HG02642 (cell line): Measurements from ENCODE around the gene TMSB4X.
"Not testable (repeated sequence)": the region's sequence is repeated elsewhere in the genome, so short reads cannot be mapped to it uniquely, and the experiment has no call there.

Source experiments
- ATAC-seq: cut with Tn5 transposase; IDR thresholded peaks from one replicate; pipeline ENCODE4 v1.9.1; 2021; ENCODE audit warnings: mild to moderate bottlenecking; ENCODE audit not compliant: unreplicated experiment, poor library complexity

Gene TMSB4X

DNA sequence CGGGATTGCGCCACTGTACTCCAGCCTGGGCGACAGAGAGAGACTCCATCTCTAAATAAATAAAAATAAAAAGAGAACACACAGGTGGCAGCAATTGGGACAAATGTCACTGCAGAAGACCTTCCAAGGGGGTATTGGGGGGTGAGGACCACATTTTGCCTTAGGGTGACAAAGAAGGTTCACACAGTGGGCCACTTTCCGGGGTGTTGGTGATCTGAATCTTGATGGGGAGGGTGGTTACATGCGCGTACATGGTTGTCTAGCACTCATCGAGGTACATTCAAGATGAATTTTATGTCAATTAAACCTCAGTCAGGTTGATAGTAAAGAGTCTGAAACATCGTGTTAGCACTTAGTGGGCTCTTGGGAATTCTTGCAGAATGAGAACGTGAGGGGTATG, 20.5 kb upstream of the TMSB4X start:
- ATAC-seq: no peak

DNA sequence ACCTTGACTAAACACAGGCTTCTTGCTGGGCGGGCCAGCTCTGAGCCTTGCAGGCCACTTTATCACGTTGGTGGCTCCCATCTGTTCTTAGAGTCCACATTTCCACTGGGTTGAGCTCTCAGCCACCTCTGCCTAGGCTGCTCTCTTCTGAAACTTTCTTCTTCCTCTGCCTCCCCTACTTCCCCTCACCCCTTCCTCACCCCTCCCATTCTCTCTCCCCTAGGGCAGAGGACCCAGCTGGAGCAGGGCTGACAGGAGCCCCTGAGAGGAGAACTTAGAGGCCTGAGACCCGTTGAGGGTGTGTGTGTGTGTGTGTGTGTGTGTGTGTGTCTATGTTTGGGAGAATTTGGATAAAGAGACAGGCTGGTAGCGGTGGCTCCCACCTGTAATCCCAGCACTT, 19.9 kb upstream of the TMSB4X start:
- ATAC-seq: no peak

DNA sequence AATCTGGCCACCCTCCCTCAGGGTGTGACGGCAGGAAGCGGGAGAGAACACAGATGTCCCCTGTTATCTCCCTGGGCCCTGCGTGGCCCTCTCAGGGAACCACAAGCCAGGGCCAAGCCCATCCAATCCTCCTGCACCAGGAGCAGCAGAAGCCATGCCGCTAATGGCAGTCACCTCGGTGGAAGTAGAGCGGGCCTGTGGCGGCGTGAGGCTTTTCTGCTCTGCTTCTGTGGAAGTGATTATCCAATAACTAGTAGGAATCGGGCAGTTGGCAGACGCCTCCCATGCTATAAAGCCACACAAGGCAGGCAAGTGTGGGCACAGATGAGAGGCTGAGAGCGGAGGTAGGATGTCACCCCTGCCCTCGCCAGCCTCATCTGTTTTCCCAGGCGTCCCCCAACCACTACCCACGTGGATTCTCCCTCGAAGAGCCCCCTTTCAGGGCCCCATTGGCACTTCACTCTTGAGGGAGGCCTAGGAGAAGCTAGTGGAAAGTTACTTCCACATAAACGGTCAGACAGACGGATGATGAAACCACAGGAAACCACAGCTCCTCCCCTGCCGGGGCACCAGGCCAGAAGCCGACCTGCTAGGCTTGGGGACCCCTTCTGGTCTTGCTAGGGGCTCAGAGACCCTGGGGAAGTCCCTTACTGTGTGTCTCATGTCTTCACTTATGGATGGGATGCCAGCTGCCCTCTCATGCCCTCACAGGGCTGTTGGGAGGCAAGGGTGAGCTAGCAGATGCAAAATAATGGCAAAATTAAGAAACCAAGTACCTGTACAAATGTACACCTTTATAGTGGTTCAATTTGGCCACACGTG, 18.8 kb upstream of the TMSB4X start:
- peak; percentile 56 for ATAC-seq

DNA sequence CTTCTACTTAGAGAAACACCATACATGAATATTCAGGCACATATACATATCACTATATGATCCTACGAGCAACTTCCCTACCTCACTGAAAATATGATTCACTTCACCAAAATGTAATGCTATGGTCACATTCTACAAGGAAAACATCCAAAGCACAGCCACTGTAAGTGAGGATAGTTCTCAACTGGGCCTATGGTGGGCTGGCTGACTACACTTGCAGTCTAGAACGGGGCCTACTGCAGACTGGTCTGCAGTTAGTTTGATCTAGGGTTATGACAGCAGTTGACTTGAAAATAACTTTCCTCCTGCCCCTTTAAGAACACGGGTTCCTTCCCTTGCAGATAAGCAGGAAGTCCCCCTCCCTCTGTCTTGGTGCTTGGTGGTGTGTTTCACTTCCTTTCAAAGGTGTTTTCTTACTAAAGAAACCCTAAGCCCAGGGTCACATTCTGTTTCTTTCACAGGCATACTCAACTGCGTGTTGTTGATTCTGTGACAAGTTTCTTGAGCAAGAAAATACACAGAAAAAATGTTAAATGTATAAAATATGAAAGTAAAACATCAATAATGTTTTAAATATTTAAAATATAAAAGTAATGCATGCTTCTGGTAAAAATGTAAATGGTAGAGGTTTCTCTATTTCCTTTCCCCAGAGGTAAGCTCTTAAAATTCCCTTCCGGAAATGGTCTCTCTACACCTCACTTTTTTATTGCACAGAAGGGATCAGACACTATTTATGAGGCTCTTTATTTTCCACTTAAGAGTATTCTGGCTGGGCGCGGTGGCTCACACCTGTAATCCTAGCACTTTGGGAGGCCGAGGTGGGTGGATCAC, 18.0 kb upstream of the TMSB4X start:
- ATAC-seq: peak; percentile 68

DNA sequence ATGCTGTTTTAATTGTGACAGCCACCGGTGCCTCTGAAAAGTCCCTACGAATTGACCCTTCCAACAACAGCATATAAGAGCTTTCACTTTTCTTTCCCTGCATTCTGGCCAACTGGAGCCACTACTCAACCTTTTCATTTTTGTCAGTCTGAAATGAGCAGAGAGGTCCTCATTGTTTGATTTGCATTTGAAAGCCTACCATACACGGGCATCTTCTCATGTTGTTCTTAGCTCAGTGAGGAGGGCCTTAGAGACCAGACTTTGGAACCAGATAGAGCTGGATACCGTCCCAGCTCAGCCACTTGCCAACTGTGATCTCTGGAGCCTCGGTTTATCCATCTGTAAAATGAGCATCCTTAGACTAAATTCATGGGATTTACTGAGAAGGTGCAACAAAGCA, 16.9 kb upstream of the TMSB4X start:
- no peak for ATAC-seq

DNA sequence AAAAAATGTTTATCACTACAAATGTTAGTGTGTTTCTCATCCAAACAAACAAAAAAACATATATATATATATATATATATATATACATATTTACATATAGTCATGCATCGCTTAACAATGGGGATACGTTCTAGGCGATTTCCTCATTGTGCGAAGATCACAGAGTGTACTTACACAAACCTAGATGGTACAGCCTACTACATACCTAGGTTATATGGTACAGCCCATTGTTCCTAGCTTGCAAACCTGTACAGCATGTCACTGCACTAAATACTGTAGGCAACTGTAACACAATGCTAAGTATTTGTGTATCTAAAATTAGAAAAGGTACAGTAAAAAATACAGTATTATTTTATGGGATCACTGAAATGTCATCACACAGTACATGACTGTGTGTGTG, 16.4 kb upstream of the TMSB4X start:
- no peak for ATAC-seq

DNA sequence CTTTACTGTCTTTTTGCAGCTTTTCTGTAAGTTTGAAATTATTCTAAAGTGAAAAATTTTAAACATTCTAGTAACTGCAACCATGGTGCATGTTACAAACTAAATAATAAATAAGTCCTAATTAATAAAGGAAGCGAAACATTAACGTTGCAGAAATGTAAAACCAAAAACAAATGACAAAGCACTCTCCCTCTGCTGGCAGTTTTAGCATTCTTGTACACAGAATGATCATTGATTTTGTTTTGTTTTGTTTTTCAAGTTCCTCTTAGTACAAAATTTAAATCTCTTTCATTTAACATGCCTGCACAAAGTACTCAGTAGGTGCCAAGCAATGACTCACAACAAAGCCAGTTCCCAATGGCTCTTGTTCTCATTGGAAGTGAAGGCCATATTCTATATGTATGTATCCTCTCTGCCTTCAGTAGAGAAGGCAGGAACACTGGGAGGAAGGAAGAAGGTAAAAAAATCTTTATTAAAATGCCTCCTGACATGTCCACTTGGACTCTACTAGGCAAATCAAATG, 13.7 kb upstream of the TMSB4X start:
- ATAC-seq: no peak

DNA sequence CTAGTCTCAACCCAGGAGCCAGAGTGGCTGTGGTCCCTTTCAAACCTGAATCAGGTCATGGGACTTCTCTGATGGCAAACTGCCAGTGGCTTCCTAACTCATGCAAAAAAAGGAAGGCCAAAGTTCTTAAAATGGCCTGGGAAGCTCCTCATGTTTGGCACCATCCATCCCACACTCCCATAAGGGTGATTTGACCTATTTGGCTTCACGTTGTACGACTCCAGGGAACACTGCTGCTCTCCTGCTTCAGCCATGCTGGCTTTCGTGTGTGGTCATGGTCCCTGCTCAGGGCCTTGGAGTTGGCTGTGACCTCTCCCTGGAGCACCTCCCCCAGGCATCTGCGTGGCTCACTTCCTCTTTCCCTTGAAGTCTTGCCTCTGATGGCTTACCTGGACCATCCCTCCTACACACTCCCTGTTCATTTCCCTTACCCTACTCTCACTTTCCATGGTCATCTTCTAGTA, 12.8 kb upstream of the TMSB4X start:
- no peak for ATAC-seq

DNA sequence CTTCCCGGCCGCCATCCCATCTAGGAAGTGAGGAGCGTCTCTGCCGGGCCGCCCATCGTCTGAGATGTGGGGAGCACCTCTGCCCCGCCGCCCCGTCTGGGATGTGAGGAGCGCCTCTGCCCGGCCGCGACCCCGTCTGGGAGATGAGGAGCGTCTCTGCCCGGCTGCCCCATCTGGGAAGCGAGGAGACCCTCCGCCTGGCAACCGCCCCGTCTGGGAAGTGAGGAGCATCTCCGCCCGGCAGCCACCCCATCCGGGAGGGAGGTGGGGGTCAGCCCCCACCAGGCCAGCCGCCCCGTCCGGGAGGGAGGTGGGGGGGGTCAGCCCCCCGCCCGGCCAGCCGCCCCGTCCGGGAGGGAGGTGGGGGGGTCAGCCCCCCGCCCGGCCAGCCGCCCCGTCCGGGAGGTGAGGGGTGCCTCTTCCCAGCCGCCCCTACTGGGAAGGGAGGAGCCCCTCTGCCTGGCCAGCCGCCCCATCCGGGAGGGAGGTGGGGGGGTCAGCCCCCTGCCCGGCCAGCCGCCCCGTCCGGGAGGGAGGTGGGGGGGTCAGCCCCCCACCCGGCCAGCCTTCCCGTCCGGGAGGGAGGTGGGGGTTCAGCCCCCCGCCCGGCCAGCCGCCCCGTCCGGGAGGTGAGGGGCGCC, 11.6 kb upstream of the TMSB4X start:
- not testable (repeated sequence) for ATAC-seq

DNA sequence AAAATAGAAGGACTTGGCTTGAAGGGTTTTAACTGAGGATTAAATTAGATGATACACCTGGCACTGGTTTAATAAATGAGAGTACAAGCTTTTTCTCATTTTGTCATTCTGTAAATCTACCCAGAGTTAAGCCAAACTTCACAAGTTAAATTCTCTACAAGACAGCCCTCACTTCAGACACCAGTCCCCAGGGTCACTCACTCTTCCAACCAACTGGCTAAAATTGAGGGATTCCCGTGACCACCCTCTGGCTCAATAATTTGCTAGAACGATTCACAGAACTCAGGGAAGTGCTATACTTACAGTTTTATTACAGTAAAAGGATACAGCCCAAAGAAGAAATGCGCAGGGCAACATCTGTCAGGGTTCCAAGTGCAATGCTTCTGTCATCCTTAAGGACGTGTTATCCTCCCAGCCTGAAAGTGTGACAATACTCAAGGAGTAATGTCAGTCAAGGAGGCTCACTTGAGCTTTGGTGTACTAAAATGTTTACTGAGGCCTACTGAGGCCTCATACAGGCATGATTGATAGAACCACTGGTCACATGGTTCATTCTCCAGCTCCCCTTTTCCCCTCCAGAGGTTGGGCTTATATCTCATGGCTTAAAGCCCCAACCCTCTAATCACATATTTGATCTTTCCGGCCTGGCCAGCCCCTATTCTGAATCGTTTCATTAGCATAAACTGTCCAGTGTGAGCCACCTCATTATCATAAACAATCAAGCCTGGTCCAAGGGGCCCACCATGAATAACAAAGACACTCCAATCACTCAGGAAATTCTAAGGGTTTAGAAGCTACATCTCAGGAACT, 9.6 kb upstream of the TMSB4X start:
- no peak for ATAC-seq

DNA sequence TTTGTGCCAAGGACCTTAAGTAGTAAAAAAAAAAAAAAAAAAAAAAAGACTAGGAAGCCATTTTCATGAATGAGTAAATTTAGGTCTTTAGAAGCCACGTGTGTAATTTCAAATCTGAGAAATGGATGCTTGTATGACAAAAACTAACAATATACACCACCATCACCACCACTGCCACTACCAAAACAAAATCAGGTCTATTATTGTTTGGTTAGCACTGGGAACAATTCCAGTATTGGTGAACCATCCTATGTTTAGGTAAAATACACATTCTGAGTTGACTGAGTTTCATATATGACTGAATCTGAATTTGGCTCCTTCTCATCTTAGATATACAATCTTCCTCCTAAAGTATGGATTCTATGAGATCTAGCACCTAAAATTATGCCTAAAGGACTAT, 8.8 kb upstream of the TMSB4X start:
- ATAC-seq: no peak

DNA sequence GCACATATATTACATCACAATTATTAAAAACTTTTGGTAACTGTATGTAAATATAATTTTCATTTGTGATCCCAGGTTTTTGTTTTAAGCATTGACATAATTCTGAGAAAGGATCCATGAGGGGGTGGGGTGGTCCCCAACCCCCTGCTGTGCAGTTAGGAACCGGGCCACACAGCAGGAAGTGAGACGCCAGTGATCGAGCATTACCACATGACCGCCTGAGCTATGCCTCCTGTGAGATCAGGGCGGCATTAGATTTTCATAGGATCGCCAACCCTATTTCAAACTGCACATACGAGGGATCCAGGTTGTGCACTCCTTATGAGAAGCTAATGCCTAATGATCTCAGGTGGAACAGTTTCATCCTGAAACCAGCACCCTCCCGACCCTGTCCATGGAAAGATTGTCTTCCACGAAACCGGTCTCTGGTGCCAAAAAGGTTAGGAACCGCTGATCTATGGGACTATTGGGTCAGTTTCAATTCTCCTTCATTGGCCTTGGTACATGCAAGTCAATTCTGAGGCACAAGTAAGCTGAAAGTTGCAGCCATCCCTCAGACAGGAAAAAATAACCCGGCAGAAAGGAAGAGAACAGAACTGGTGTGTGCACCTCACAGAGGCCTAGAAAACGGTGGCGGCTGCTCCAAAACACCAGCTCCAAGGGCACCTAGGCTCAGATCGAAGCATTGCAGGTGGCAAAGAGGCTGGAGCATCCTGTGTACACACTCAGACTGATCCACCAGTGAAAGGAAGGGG, 7.0 kb upstream of the TMSB4X start:
- no peak for ATAC-seq

DNA sequence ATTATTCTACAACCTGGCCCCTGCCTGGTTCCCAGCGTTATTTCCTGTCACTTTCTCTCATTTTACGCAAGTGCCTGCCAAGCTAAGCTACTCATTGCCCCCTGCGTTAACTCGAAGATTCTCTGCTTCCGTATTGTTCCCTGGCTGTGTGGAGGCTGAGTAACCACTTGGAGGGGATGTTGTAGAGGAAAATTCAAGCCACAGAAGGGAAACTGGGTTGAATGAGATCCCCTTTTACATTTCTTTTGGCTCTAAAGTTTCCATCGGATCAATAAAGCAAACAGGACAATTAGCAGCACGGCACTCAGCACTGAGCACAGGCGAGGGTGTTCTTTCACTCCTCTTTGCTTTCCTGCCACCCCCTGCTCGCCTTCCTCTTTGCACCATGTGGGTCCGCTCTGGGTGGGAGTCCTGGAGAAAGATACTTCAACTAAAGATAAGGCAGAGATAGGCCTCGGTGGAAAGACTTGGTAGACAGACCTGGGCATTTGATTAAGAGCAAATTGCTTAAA, 4.2 kb upstream of the TMSB4X start:
- no peak for ATAC-seq

DNA sequence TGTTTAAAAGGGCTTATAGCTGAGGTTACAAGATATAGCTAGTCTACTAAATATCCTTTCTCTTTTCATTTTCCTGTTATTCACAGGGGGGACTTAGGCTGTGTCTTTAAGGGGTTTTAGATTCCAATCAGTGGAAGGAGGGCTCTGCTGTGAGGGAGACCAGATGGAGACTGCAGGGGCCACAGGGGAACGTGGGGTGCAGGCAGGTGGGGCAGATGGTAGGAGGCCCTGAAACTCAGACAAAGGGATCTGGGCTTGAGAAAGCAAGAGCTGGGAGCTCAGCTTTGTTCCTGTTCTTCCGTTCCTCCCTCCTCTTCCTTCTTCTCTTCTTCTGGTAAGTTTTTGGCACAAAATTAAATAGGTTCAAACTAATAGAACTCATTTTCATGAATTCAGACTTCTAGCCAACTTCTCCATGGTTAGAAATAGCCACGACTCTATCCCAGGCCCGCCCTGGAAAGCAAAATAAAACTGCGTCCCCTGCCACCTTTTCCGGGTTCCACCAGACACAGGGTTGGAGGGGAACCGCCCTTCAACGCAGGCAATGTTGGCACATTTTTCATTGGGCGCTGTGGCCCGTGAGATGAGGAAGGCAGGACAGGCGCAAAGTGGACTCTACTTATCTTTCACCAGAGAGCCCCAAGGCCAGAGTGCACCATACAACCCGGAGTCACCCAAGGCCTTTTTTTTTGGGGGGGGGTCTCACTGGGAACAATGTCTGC, 3.5 kb upstream of the TMSB4X start:
- ATAC-seq: no peak

DNA sequence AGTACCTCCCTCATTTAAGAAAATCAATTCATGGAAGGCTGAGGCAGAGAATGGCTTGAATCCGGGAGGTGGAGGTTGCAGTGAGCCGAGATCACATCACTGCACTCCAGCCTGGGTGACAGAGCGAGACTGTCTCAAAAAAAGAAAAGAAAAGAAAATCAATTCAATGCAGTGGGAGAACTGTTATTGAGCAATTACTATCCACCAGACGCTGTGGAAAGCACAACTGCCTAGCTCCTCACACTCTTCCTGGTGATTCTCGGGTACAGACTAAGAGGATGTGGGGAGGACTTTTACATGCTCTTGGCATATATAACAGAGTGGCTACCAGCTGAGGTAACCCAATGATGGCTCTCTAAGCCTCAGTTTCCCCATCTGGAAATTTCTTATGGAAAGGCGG, 2.7 kb upstream of the TMSB4X start:
- no peak for ATAC-seq

DNA sequence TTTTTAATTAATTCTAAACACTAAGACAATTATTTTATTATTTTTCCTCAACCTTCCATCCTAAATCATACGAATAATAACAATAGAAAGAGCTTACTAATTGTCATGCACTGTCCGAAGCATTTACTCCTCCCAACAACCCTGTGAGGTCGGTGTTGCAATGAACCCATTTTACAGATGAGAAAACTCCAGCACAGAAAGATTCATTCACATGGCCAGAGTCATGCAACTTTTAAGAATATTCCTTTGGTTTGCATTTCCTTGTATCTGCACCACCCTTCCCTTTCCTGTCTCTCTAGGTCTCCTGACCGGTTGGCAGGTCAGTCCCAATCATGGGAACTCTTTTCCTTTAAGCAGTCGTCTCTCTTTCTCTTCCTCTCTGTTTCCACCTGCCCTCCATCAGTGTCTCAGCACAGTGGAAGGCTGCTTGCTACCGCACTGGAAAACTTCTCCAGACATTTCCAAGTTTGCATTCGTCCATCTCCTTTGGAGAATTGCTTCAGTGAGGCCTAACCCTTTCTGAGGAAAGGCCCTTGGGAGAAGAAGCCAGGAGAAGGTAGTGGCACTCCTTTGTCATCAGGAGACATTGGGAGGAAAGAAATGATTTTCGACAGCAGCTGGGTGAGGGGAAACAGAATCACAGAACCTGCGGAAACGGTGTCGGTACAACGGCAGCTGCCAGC, 1.9 kb upstream of the TMSB4X start:
- no peak for ATAC-seq

DNA sequence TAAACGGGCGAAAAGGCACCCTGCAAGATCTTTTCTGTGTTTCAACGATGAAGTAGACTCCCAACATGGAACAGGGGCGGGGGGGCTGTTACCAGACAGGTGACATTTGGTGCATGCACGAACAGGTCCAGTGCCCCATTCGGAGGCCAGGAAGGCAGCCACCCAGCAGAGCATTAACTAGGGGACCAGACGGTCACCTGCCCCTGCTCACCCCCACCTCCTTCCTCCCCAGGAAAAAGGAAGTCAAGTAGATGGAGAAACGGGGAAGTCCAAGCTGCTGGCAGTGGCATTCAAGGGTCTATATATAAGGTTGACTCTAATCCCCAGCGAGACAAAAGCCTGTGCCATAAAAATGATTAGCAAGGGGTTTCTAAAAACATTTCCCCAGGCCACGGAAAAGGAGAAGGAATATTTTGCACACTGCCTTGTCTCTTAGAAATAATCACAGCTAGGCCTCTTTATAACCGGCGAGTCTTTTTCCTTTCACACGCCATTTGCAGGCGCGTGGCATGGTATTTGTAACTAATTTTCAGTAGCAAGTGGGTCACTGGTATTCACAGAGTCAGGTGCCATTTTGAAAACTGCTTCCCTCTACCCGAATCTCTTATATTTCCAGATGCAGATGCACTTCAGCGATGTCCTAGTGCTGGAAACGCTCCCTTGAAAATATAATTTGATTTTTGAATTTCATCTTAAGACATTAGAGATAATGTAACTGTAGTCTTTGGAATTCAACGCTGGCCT, 1.2 kb upstream of the TMSB4X start:
- ATAC-seq: no peak
